ENCODE measurements around the gene PHLDA2.

PHLDA2 gene

DNA sequence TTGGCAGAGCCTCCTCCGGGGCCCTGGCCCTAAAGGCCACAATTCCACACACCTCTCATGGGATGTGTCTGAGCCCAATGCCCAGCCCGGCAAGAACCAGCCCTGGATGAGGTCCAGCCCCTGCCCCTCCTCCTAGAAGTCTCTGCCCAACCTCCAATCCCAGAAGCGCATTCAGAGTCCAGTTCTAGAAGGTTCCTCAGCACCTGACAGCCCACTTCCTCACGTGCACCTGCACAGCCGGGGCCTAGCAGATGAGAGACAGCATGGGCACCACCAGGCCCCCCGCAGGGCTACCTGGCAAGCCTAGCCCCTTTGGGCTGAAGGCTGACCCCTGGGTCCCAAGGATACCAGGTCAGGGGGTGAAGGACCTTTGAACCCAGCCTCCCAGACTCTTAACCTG is 32.2 kb downstream of the PHLDA2 start:
- TF ChIP-seq, protein P1, sequence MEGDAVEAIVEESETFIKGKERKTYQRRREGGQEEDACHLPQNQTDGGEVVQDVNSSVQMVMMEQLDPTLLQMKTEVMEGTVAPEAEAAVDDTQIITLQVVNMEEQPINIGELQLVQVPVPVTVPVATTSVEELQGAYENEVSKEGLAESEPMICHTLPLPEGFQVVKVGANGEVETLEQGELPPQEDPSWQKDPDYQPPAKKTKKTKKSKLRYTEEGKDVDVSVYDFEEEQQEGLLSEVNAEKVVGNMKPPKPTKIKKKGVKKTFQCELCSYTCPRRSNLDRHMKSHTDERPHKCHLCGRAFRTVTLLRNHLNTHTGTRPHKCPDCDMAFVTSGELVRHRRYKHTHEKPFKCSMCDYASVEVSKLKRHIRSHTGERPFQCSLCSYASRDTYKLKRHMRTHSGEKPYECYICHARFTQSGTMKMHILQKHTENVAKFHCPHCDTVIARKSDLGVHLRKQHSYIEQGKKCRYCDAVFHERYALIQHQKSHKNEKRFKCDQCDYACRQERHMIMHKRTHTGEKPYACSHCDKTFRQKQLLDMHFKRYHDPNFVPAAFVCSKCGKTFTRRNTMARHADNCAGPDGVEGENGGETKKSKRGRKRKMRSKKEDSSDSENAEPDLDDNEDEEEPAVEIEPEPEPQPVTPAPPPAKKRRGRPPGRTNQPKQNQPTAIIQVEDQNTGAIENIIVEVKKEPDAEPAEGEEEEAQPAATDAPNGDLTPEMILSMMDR (IDR thresholded peaks at IDR 0.05; ENCODE audit: low read depth, low read length, missing control alignments) = no peak
- no peak overlapping the region for H3K4me3 ChIP-seq (replicated peaks; ENCODE audit: low read depth, low read length)
- no peak for DNase-seq (ENCODE audit: extremely low read depth, low read depth)

DNA sequence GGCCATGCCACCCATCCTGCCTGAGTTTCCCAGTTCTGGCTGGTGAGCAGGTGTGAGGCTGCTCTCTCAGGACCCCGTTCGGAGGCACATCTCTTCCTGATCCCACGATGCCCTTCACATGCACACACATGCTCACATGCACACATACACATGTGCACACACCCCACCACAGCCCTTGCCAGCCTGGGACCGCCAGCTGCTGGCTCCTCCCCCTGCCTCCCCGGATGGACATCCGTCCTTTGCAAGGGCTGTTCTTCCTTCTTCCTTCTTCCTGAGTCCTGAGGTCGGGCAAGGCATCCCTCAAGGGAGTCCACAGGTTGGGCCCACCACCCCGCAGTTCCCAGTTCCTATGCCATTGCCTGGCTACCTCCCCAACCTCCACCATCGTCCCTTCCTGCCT is 33.2 kb downstream of the PHLDA2 start:
- TF ChIP-seq, protein P1 (IDR thresholded peaks at IDR 0.05; ENCODE audit: low read depth, low read length, missing control alignments) = no peak
- no peak overlapping the region for H3K4me3 ChIP-seq (replicated peaks; ENCODE audit: low read depth, low read length)
- no peak for DNase-seq (ENCODE audit: extremely low read depth, low read depth)

DNA sequence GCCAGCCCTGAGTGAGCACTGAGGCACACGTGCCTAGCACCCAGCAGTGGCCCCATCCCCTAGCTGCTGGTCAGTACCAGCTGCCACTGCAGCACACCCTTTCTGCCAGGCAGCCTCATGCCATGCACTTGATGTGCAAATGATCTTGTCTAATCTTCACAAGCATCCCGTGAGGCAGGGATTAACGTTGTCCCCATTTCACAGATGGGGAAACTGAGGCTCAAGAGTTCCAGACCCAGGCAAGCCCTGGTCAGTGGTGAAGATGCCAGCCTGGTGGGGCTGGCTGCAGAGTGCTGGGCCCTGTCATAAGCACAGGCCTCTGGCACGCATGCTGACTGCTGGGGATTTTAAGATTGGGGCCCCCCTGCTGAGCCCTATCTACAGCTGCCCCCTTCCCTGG is 35.3 kb downstream of the PHLDA2 start:
- no peak for DNase-seq (ENCODE audit: extremely low read depth, low read depth)
- TF ChIP-seq, protein P1 (IDR thresholded peaks at IDR 0.05; ENCODE audit: low read depth, low read length, missing control alignments) = no peak

DNA sequence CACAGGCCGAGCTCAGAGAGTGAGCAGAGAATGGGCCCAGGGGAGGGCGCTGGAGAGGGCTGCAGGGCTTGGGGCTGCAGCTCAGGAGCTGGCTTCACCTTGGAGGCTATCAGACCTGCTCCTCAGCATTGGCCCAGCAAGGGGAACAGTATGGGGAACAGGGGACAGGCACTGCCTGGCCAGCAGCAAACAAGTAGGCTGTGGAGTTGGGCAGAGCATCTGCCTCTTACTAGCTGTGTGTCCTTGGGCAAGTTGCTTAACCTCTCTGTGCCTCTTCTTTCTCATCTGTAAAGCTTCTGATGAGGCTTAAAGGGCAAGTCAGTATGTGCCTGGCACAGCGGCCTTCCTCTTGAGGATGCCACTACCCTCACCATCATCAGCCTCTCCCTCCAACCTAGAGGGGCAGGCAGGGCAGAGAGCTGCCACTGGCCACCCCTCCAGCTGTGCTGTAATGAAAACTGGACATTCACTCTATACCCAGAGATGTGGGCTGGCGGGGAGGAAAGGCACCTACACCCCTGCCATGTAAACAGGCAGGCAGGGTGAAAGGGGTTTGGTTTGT is 36.2 kb downstream of the PHLDA2 start:
- peak overlapping the region; percentile 52 for H3K4me3 ChIP-seq (replicated peaks; ENCODE audit: low read depth, low read length)
- no peak for DNase-seq (ENCODE audit: extremely low read depth, low read depth)
- TF ChIP-seq, protein P1 (IDR thresholded peaks at IDR 0.05; ENCODE audit: low read depth, low read length, missing control alignments) = peak; percentile 22

More for the DNA sequence above, 35.3 kb downstream of the PHLDA2 start:
- no peak overlapping the region for H3K4me3 ChIP-seq (replicated peaks; ENCODE audit: low read depth, low read length)

DNA sequence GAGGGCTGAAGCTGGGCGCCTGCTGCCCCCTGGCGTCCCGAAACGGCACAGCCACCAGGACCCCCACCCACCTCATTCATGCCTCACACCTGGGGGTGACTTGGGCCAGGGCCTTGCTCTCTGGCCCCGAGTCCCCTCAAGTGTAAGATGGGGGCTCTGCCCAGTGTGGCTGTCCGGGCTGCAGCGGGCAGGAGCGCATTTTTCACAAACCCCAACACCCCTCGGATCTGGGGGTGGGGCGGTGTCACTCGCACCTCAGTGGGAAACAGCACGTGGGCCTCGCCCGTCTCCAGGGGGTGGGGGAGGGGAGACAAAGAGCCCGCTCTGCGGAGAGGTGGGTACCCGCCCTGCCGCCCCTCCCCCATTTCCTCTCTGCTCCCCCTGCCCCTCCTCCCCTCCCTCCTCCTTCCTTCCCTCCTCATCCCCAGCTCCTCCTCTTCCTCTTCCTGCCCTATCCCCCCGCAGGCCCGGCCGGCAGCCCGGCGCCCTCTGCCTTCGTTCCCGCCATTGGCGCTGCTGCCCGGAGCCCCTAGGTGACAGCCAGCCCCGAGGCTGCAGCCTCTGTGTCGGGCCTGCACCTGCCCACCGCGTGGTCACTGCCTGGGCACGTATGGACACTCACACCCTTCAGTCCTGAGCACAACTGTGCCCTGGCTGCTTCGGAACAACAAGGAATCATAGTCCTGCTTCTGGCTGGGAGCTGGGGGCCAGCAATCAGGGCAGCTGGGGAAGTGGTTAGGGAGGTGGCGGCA is 36.8 kb downstream of the PHLDA2 start:
- peak overlapping the region; percentile 52 for H3K4me3 ChIP-seq (replicated peaks; ENCODE audit: low read depth, low read length)
- TF ChIP-seq, protein P1 (IDR thresholded peaks at IDR 0.05; ENCODE audit: low read depth, low read length, missing control alignments) = peak; percentile 92
- DNase-seq (ENCODE audit: extremely low read depth, low read depth) = no peak

DNA sequence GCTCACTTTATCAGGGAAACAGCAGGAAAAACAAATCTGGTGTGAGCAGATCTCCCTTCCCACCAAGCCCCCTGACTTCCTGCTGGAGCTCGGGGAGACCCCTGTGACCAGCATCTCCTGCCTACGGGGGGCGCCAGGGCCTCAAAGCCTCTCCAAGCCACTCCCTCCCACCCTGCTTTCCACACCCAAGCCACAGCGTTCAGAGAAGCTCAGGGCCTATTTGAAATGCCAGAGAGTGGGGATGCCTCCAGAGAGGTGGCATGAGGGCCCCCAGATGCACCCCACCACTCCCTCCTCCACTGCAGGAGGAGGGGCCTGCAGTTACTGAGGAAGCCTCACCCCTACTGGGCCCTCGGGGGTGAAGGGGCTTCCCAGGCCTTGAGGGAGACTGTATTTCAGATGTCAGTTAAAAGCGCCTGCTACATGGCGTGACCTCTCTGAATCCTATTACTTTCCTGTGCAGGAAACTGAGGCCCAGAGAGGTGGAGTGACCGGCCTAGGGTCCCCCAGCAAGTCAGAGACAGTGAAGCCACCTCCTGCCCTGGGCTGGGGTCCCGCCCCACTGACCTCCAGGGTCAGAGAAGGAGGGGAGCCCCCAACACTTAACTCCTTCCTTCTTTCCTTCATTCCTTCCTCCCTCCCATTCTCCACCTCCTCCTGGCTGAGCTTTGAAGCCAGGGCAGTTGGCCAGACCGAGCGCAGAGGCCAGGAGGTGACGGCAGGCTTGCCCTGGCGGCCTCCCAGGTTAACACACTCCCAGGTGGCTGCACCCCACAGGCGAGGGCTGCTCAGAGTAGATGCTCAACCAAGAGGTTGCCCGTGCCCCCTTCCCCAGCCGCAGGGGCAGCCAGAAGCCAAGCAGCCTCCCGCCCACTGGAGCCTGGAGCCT is 37.6 kb downstream of the PHLDA2 start:
- TF ChIP-seq, protein P1 (IDR thresholded peaks at IDR 0.05; ENCODE audit: low read depth, low read length, missing control alignments) = peak; percentile 27

More for the DNA sequence above, 37.6 kb downstream of the PHLDA2 start:
- H3K4me3 ChIP-seq (replicated peaks; ENCODE audit: low read depth, low read length) = peak overlapping the region; percentile 52; the same call in 1 of the 2 replicates
- DNase-seq (ENCODE audit: extremely low read depth, low read depth) = no peak
